HG02885 (cell line): ENCODE measurements around the gene KRT23.

Source experiments
- ATAC-seq: cut with Tn5 transposase; IDR thresholded peaks from one replicate; pipeline ENCODE4 v1.9.1; 2021; ENCODE audit warnings: mild to moderate bottlenecking; ENCODE audit not compliant: unreplicated experiment, poor library complexity

KRT23 gene

GRCh38 chr17:40879026-40879425 lies 58.4 kb downstream of the KRT23 start:
- no peak for ATAC-seq

DNA sequence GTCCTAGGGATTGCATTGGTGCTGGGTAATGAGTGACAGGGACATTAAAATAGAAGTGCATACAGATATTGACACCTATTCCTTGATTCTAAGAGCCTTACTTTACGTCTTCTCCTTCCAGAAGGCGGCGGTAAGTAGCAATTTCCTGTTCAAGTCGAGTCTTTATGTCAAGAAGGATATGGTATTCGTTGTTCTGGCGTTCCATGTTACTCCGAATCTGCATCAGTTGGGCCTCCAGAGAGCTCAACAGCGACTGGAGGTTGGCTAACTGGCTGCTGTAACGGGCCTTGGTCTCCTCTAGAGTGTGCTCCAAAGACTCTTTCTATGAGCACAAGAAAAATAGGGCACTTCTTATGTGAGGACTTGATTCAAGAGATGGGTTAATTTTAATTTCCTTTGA lies 59.4 kb downstream of the KRT23 start:
- no peak for ATAC-seq

- no peak for ATAC-seq
Measured at GRCh38 chr17:40873801-40874200, 63.6 kb downstream of the KRT23 start.

DNA sequence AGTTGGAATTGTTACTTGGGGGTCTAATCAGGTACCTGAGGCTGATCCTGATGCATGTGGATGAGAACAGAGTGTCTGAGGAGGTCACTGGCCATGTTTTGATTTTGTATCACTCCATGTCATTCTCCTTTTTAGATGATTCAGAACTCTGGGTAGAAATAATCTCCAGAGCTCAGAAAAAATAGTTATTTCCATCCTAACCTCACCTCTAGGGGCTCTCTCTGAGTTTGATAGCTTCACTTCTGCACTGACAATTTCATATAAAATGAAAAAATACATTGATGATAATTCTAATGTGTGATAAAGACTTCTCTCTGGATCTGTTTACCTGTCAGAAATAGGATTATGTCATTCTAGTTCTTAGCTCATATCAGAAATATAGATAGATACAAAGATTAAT lies 64.2 kb downstream of the KRT23 start:
- no peak for ATAC-seq
